Measurements from ENCODE around the gene RHBDF2.
A peak's percentile ranks its signal among the peaks of the same experiment; 100 is the strongest.
"Not testable (repeated sequence)": the region's sequence is repeated elsewhere in the genome, so short reads cannot be mapped to it uniquely, and the experiment has no call there.

The RHBDF2 gene

DNA sequence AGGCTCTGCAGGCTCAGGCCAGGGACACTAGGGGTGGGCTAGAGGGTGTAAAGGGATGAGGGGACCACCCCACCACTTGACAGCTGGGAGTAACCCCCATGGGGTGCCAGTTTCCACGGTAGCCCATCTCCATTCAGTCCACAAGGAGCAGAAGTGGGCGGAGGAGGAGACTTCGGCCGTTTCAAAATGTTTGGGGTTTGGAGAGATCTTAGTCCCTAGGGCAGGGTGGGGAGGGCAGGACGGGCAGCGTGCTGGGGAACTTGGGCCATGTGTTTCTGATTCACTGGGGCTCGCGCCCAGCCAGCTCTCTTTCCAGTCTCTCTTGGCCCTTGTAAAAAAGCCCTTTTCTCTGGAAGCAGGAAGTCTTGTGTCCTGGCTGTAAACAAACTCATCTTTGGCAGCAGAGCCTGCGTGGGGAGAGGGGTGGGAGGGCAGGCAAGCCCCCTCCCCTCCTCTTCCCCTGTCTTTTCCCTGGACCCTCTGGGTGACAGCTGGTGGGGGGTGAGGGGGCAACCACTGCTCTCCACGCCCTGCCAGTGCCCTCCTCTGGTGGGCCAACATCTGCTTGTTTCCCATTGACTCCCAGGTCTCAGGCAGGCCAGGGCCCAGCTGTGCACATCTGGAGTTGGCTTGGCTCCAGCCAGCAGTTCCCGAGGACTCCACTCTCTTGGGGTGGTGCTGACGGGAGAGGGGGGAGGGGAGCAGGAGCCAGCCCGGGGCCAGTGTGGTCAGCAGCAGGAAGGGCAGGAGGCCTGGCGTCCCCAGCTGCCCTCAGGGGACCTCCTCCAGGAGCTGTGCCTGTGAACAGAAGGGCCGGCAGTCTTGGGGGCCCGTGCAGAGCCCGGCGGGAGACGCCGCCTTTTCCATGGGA lies 28.2 kb upstream of the RHBDF2 start:
- H3K9me3 ChIP-seq (ENCODE audit: control insufficient read depth, low read length) = no peaks in the 10 kb centered on the region
- H3K27me3 ChIP-seq (ENCODE audit: control insufficient read depth, insufficient read depth, low read length) = no peaks in the 10 kb centered on the region
- TF ChIP-seq, protein P1, sequence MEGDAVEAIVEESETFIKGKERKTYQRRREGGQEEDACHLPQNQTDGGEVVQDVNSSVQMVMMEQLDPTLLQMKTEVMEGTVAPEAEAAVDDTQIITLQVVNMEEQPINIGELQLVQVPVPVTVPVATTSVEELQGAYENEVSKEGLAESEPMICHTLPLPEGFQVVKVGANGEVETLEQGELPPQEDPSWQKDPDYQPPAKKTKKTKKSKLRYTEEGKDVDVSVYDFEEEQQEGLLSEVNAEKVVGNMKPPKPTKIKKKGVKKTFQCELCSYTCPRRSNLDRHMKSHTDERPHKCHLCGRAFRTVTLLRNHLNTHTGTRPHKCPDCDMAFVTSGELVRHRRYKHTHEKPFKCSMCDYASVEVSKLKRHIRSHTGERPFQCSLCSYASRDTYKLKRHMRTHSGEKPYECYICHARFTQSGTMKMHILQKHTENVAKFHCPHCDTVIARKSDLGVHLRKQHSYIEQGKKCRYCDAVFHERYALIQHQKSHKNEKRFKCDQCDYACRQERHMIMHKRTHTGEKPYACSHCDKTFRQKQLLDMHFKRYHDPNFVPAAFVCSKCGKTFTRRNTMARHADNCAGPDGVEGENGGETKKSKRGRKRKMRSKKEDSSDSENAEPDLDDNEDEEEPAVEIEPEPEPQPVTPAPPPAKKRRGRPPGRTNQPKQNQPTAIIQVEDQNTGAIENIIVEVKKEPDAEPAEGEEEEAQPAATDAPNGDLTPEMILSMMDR (IDR thresholded peaks at IDR 0.05) = no peak
- H3K36me3 ChIP-seq (ENCODE audit: control insufficient read depth, insufficient read depth, low read length) = no peaks in the 10 kb centered on the region
- H3K4me2 ChIP-seq (ENCODE audit: low read length) = no peak overlapping the region
- peak overlapping the region; percentile 81 for H3K27ac ChIP-seq
- no peak overlapping the region for H3K4me3 ChIP-seq (ENCODE audit: low read depth, low read length)
- no peaks in the 10 kb centered on the region for H3K79me2 ChIP-seq
- H2AFZ ChIP-seq = no peak overlapping the region
- peaks cover 8% of the 10 kb centered on the region for H3K4me1 ChIP-seq
- H3K9ac ChIP-seq = no peak overlapping the region

DNA sequence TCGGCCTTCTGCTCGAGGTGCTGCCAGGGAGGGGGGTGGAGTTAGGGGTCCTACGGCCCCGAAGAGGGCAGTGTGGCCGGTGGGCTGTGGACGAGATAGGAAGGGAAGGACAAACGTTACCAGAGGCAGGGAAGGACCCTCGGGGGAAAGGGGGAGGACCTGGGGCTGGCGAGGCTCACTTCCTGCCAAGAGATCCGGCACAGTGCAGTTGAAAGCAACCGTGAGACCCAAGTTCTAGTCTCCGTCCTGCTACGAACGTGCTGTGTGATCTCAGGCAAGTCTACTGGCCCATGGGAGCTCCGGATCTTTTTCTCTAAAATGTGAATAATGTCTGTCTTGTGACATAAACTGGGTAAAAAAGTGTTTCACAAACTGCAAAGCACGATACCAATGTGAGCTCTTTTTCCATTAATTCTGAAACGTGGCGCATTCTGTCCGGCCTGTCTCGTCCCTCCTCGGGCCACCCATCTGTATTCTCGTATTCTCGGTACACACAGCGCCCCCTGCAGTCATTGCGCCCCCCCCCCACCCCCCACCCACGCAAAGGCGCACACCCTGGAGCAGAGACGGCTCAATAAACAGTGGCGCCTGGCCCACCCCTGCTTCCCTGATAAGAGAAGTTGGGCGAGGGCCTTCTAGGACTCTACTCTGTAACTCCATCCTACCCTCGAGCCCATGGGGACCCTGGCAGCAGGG lies 27.5 kb upstream of the RHBDF2 start:
- Histone ChIP-seq H3K4me1 (peaks cover 10% of the 10 kb centered on the region), H3K27me3 (ENCODE audit: control insufficient read depth, insufficient read depth, low read length) (no peaks in the 10 kb centered on the region), H3K79me2 (no peaks in the 10 kb centered on the region), H2AFZ (no peak overlapping the region), H3K4me2 (ENCODE audit: low read length) (no peak overlapping the region), H3K27ac (peak overlapping the region; percentile 81), H3K36me3 (ENCODE audit: control insufficient read depth, insufficient read depth, low read length) (no peaks in the 10 kb centered on the region), H3K9me3 (ENCODE audit: control insufficient read depth, low read length) (no peaks in the 10 kb centered on the region), H3K4me3 (ENCODE audit: low read depth, low read length) (no peak overlapping the region), H3K9ac (no peak overlapping the region)
- TF ChIP-seq, protein P1 (IDR thresholded peaks at IDR 0.05) = no peak

DNA sequence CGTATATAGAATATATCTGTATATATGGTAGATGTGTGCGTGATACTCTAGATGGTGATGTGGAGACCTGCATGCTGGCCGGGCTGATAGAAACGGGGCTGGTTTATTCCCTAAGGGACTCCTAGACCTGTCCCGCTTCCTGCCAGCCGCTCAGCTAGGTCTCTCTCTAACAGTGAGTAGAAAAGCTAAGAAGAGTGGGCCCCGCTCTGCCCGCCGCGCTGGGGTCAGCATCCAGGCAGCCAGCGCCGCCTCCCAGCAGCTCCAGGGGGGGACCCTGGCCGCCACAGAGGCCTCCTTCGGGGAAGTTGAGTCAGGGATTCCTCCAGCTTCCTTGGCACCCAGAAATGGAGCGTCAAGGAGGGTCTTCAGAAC lies 26.9 kb upstream of the RHBDF2 start:
- H2AFZ ChIP-seq = no peak overlapping the region
- no peaks in the 10 kb centered on the region for H3K9me3 ChIP-seq (ENCODE audit: control insufficient read depth, low read length)
- no peak overlapping the region for H3K4me2 ChIP-seq (ENCODE audit: low read length)
- TF ChIP-seq, protein P1 (IDR thresholded peaks at IDR 0.05) = no peak
- no peak overlapping the region for H3K4me3 ChIP-seq (ENCODE audit: low read depth, low read length)
- peaks cover 14% of the 10 kb centered on the region for H3K4me1 ChIP-seq
- no peaks in the 10 kb centered on the region for H3K79me2 ChIP-seq
- H3K27me3 ChIP-seq (ENCODE audit: control insufficient read depth, insufficient read depth, low read length) = no peaks in the 10 kb centered on the region
- peak overlapping the region; percentile 81 for H3K27ac ChIP-seq
- H3K9ac ChIP-seq = no peak overlapping the region
- H3K36me3 ChIP-seq (ENCODE audit: control insufficient read depth, insufficient read depth, low read length) = no peaks in the 10 kb centered on the region

DNA sequence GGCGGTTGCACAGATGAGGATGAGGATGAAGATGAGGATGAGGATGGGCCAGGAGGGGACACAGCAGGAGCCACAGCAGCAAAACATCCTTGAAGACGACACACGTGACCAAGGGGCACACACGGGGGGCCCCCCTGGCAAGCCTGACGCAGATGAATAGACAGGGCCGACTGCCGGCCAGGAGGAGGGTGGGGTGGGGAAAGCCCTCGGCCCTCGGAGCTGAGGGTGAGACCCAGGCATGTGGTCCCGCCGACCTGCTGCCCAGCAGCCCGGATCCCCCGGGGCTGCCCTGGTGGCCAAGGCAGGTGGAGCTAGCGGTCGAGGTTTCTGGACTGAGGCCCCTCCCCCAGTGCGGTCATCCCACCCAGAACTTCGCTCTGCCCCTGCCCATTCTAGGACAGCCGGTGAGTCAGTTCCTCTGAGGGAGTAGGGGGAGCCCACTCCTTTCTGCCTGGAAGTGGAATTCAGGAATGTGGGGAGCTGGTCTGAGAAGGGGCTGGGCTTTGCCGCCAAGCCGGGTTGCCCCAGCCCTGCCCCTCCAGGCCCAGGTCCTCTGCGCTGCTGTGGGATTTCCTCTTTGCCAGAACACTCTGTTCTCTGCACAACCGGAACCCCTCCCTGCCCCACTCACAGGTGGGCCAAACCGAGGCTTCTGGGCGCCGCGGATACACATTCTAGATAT lies 26.3 kb upstream of the RHBDF2 start:
- Histone ChIP-seq H2AFZ (peak overlapping the region; percentile 38), H3K9me3 (ENCODE audit: control insufficient read depth, low read length) (no peaks in the 10 kb centered on the region), H3K27me3 (ENCODE audit: control insufficient read depth, insufficient read depth, low read length) (no peaks in the 10 kb centered on the region), H3K79me2 (no peaks in the 10 kb centered on the region), H3K9ac (no peak overlapping the region), H3K36me3 (ENCODE audit: control insufficient read depth, insufficient read depth, low read length) (no peaks in the 10 kb centered on the region), H3K4me2 (ENCODE audit: low read length) (no peak overlapping the region), H3K4me3 (ENCODE audit: low read depth, low read length) (no peak overlapping the region), H3K4me1 (peaks cover 14% of the 10 kb centered on the region), H3K27ac (peak overlapping the region; percentile 69)
- TF ChIP-seq, protein P1 (IDR thresholded peaks at IDR 0.05) = no peak

DNA sequence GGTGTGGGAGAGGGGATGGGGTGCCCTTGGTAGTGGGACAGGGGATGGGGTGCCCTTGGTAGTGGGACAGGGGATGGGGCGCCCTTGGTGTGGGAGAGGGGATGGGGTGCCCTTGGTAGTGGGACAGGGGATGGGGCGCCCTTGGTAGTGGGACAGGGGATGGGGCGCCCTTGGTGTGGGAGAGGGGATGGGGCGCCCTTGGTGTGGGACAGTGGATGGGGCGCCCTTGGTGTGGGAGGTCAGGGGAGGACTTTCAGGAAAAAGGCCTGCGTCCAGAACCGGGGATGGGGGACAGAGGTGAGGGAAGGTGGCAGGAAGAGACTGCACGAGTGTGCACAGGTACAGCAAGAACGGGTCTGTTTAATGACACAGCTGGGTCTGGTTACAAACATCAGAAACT lies 25.8 kb upstream of the RHBDF2 start:
- H3K79me2 ChIP-seq; H3K4me2 ChIP-seq (ENCODE audit: low read length); H3K4me3 ChIP-seq (ENCODE audit: low read depth, low read length); H3K9ac ChIP-seq; H3K9me3 ChIP-seq (ENCODE audit: control insufficient read depth, low read length); H3K27me3 ChIP-seq (ENCODE audit: control insufficient read depth, insufficient read depth, low read length); H3K36me3 ChIP-seq (ENCODE audit: control insufficient read depth, insufficient read depth, low read length): not testable (repeated sequence)
- H2AFZ ChIP-seq = peak overlapping the region; percentile 38
- H3K4me1 ChIP-seq = peaks cover 14% of the 10 kb centered on the region
- H3K27ac ChIP-seq = peak overlapping the region; percentile 69

DNA sequence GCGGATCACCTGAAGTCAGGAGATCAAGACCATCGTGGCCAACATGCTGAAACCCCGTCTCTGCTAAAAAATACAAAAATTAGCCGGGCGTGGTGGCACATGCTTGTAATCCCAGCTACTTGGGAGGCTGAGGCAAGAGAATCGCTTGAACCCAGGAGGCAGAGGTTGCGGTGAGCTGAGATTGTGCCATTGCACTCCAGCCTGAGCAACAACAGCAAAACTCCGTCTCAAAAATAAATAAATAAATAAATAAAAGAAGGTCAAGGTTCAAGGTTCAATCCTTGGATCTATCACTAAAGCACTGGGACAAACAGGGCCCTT lies 24.2 kb upstream of the RHBDF2 start:
- H3K4me1 ChIP-seq = peaks cover 12% of the 10 kb centered on the region
- not testable (repeated sequence) for H3K4me2 ChIP-seq (ENCODE audit: low read length)

More for the DNA sequence above, 24.2 kb upstream of the RHBDF2 start:
- H3K36me3 ChIP-seq (ENCODE audit: control insufficient read depth, insufficient read depth, low read length); H3K9ac ChIP-seq; H2AFZ ChIP-seq; H3K79me2 ChIP-seq; H3K27ac ChIP-seq; H3K9me3 ChIP-seq (ENCODE audit: control insufficient read depth, low read length); H3K4me3 ChIP-seq (ENCODE audit: low read depth, low read length); H3K27me3 ChIP-seq (ENCODE audit: control insufficient read depth, insufficient read depth, low read length): not testable (repeated sequence)
